PFSK-1 (cell line): Measurements from ENCODE around the gene RNASE8.

Experiments
- FOXP2 ChIP-seq: optimal IDR thresholded peaks from 2 replicates; pipeline ENCODE3; 2011; ENCODE audit warnings: borderline replicate concordance, control low read depth, inconsistent platforms; ENCODE audit not compliant: insufficient read depth; ENCODE audit errors: extremely low read length, extremely low read depth
- POLR2AphosphoS5 ChIP-seq: IDR thresholded peaks from 2 replicates; pipeline ENCODE4 v1.6.1; 2012; ENCODE audit warnings: low read depth, mild to moderate bottlenecking, control low read depth, low read length, moderate library complexity
- REST ChIP-seq, 2 experiments: IDR thresholded peaks; 2 replicates each; pipeline versions ENCODE4 v1.6.1 to v1.8.0; 2011 to 2012; ENCODE audit warnings: low read depth in 2 of 2, low read length in 2 of 2, control low read depth in 1 of 2, inconsistent platforms in 1 of 2, mild to moderate bottlenecking in 1 of 2, moderate library complexity in 1 of 2; ENCODE audit not compliant: insufficient read depth in 1 of 2
- SIN3A ChIP-seq: IDR thresholded peaks from 2 replicates; pipeline ENCODE4 v1.6.1; 2012; ENCODE audit warnings: mild to moderate bottlenecking, low read length, moderate library complexity, borderline replicate concordance; ENCODE audit not compliant: insufficient read depth
- TAF1 ChIP-seq: IDR thresholded peaks from 2 replicates; pipeline ENCODE4 v1.6.1; 2012; ENCODE audit warnings: low read length, control low read depth, borderline replicate concordance; ENCODE audit not compliant: insufficient read depth

The RNASE8 gene

DNA sequence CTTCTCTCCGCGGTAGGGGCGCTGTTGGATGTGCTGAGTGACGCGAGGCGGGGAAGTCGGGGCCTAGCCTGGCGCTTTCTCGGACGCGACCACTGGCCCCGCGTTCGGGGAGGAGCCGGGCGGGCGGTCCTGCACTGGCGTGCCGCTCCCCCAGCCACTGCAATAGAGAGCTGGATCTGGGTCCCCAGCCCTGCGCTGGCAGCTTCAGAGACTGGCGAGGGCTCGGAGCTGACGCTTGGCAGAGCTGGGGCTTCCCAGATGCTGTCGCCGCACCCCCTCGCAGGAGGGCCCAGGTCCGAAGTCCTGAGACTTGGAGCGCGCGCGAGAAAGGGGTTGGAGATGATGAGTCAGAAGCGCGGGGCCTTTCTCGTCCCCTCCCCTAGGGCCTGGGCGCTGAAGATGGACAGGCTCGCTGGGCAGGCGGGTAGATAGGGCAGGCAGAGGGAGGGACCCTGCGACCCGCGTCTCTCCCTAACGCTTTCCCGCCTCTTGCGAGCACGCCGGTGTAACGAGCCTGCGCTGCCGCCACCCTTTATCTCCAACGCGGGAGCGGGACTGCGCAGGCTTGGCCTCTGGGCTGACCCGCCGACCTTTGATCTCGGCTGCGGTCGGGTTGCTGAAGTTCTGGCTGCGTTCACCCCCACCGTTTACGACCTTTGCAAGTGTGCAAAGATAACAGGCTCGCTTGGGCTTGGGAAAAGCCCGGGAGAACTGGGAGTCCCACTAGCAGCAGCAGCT is 46.3 kb downstream of the RNASE8 start:
- TF ChIP-seq TAF1, result 0 out of 2 replicates have a peak, but pooled peaks have one; percentile 4
- peak; percentile 54 for TF ChIP-seq POLR2AphosphoS5
- TF ChIP-seq SIN3A, result no peak
- TF ChIP-seq FOXP2, result peak; percentile 37
- TF ChIP-seq REST (IDR thresholded peaks at IDR 0.05; ENCODE audit: insufficient read depth in 1 of 2, low read depth in 2 of 2, low read length in 2 of 2), result no peak

- TF ChIP-seq SIN3A, result no peak
- TF ChIP-seq POLR2AphosphoS5, result no peak
- TF ChIP-seq REST (IDR thresholded peaks at IDR 0.05; ENCODE audit: insufficient read depth in 1 of 2, low read depth in 2 of 2, low read length in 2 of 2), result no peak
- TF ChIP-seq TAF1, result no peak
Measured at GRCh38 chr14:21104448-21105060, 46.9 kb downstream of the RNASE8 start.

DNA sequence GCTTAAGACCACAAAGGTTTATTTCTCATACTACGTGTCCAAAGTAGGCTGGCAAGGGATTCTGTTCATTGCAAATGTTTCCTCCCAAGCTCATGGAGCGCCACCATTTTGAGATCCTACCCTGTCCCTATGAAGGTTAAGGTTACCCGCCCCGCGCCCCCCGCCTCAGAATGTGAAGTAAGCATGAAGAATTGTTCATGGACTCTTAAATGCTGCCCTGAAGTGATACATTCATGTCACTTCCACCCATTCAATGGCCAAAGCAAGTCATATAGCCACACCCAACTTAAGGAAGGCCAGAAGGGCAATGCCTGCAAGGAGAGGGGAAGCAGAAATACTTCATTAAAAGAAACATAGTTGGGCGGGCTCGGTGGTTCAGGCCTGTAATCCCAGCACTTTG is 47.5 kb downstream of the RNASE8 start:
- no peak for TF ChIP-seq TAF1
- no peak for TF ChIP-seq POLR2AphosphoS5
- TF ChIP-seq FOXP2, result no peak
- no peak for TF ChIP-seq SIN3A
- TF ChIP-seq REST (IDR thresholded peaks at IDR 0.05; ENCODE audit: insufficient read depth in 1 of 2, low read depth in 2 of 2, low read length in 2 of 2), result no peak

DNA sequence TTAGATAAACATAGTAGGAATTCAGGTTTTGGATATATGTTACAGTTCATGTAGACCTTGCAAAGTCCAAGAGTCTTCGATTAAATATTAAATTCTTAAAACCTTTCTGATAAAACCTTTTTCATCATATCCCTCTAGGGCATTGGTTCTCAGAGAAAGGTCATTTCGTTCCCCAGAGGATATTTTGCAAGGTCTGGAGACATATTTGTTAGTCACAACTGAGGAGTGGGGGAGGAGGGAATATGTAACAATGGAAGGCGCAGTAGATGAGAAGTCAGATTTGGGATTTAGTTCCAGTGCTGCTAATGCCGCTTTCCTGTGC is 48.5 kb downstream of the RNASE8 start:
- TF ChIP-seq TAF1 (no peak), FOXP2 (no peak), POLR2AphosphoS5 (no peak), SIN3A (no peak), REST (IDR thresholded peaks at IDR 0.05; ENCODE audit: insufficient read depth in 1 of 2, low read depth in 2 of 2, low read length in 2 of 2) (no peak)

- TF ChIP-seq TAF1, result no peak
- TF ChIP-seq SIN3A, result no peak
- TF ChIP-seq FOXP2, result no peak
- TF ChIP-seq REST (IDR thresholded peaks at IDR 0.05; ENCODE audit: insufficient read depth in 1 of 2, low read depth in 2 of 2, low read length in 2 of 2), result no peak
Measured at GRCh38 chr14:21106498-21107282, 49.1 kb downstream of the RNASE8 start.
